Measurements from ENCODE around the gene ELOVL5.

Gene ELOVL5

DNA sequence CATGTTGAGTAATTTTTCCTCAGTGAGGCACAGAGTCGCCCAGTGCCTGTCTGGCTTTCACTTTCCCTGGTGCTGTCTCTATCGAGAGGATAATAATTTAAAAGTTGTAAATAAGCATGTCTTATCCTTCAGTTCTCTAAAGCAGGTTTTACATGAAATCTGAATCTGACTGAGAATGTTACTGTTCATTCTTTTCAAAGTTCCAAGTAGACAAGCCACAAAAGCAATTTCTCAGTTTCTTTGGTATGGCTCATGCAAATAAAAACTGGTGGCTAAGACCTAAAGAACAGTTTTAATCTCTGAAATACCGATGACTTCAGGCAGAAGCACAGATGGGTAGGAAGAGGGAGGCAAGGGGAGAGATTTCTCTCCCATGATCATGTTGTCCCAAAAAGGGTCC lies 112.5 kb downstream of the ELOVL5 start:
- no peak for DNase-seq

DNA sequence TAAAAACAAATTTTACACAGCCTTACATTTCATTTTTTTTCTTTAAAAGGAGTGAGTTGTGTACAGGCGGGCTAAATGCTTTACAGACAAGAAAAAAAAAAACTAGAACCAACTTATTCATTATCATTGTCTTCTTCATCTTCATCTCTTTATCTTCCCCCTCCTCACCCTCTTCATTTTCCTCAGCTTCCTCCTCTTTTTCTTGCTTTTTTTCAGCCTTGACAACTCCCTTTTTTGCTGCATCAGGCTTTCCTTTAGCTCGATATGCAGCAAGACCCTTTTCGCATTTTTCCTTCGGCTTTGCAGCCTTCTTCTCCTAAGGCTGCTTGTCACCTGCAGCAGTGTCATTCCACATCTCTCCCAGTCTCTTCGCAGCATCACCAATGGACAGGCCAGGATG lies 113.2 kb downstream of the ELOVL5 start:
- DNase-seq, result no peak

DNA sequence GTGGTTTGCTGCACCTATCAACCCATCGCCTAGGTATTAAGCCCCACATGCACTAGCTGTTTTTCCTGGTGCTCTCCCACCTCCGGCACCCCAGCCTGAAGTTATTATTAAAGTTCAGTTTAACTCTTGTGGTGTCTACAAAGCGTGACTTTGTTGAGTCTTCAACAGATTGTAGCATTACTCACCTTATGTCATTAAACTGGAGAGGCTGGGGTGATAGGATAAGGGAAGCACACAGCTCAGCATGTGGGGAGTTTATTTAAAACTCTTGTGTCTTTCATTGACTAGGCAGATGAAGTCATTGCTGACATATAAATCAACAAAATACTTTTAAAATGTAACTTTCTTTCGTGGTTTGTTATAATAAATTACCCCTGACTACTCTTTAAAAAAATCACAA lies 115.4 kb downstream of the ELOVL5 start:
- DNase-seq, result peak; percentile 22

DNA sequence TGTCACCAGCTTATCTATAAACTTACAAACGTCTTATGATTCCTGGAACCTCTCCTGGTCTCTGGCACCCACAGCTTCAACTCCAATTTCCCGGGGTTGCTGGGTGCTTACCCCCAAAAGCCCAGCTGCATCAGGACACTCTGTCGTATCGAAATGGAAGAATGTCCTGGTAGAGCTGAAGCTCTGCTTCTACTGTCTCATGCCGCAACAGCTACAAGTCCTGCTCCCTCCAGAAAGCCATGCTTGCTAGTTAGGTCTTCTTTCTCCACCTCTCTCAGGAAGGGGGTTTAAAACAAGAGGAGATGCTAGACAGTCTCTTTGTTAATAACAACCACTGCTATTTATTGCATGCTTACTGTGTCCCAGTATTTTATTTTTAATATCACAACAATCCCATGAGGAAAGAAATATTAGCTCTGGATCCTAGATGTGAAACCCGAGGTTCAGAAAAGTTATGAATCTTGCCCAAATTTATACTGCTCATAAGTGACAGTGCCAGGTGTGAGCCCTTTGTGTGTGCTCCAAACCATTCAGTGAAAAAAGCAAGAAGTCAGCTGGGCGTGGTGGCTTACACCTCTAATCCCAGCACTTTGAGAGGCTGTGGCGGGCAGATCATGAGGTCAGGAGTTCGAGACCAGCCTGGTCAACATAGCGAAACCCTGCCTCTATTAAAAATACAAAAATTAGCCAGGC lies 117.8 kb downstream of the ELOVL5 start:
- DNase-seq, result no peak

DNA sequence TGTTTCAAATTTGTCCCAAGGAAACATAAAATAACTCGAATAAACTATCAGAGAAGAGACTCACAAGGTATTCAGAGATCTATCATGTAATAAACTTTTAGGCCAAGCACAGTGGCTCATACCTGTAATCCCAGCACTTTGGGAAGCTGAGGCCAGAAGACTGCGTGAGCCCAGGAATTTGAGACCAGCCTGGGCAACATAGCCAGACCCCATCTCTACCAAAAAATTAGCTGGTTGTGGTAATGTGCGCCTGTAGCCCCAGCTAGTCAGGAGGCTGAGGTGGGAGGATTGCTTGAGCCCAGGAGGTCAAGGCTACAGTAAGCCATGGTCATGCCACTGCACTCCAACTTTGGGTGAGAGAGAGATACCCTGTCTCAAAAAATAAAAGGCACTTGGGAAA lies 120.9 kb downstream of the ELOVL5 start:
- DNase-seq, result no peak

DNA sequence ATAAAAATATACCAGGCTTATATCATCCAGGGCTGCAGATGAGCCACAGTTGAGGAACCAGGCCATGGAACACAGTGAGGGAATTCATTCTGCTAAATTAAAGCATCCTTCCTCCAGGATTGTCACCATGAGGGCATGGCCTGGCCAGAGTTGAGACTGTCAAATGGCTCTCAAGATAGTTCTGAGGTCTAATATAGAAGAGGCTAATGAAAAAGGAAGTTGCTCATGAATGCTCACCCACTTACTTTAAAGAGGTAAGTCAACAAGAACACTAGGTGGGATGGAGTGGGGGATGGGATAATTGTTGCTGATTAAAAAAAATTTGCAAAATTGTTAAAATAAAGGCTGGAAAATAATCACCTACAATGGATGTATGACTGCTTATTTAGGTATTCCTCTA lies 128.1 kb downstream of the ELOVL5 start:
- DNase-seq, result no peak
